ENCODE results near the gene YY1.
"Not testable (repeated sequence)": the region's sequence is repeated elsewhere in the genome, so short reads cannot be mapped to it uniquely, and the experiment has no call there.

YY1 gene

GRCh38 chr14:100246809-100247428, 8.0 kb downstream of the YY1 start:
- peak in 1 of 2 donors; percentile 30 for DNase-seq

GRCh38 chr14:100250732-100251465, 12.0 kb downstream of the YY1 start:
- DNase-seq = no peak

GRCh38 chr14:100252684-100253083, 13.7 kb downstream of the YY1 start:
- no peak for DNase-seq

DNA sequence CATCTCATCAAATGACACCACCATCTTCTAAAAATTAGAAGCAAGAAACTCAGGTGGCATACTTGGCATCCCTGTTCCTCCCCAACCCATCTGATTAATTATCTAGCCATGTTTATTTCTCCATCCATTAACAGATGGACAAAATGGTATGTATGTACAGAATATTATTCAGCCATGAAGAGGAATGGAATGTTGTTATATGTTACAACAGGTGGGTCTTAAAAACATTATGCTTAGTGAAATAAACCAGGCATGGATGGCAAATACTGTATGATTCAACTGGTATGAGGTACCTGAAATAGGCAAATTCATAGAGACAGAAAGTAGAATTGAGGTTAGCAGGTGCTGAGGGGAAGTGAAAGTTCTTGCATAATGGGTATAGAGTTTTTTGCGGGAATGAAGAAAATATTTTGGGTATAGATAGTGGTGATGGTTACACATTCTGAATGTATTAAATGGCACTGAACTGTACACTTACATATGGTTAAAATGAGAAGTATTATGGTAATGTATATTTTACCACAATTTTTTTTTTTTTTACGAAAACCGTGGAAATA, 17.5 kb downstream of the YY1 start:
- no peak for DNase-seq

DNA sequence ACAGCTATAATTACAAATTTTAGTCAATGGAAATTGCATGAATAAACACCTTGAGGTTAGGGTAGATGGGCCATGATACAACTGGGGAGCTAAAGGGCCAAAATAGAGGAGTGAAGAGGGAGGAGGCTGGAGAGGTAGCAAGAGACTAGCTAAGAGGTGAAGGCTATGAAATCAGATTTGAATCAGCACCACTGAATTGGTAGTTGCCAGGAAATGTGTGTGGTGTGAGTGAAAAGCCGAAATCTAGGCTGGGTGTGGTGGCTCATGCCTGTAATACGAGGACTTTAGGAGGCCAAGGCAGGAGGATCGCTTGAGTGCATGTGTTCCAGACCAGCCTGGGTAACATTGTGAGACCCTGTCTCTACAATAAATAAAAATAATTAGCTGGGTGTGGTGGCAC, 22.7 kb downstream of the YY1 start:
- DNase-seq = no peak

DNA sequence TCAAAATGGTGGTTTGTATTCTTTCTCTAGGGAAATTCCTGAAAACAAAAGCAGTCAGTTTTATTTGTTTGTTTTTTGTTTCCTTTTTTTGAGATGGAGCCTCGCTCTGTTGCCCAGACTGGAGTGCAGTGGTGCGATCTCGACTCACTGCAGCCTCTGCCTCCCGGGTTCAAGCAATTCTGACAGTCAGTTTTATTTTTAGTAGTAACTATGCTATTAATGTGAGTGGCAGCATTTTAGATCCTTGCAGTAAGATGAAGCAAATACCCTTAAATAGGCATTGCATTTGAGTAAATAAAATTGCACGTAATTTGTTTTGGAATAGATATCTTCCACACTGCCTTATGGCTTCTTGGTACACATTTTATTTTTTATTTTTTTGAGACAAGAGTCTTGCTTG, 23.6 kb downstream of the YY1 start:
- DNase-seq = no peak

DNA sequence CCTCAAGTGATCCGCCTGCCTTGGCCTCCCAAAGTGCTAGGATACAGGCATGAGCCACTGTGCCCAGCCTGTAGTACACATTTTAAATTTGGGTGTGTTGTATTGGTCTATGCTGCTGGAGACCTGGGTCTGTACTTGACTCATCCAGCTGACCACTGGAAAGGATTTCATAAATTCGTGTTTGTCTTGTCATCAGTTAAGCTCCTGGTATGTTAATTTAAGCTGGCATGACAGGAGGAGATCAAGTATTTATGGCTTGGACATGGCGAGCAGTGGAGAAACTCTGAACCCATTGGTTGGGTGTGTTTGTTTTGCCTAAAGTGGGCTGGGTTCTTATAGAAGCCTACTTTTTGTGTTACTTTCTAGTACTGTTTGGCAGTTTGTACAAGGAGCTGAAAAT, 24.2 kb downstream of the YY1 start:
- DNase-seq = no peak

DNA sequence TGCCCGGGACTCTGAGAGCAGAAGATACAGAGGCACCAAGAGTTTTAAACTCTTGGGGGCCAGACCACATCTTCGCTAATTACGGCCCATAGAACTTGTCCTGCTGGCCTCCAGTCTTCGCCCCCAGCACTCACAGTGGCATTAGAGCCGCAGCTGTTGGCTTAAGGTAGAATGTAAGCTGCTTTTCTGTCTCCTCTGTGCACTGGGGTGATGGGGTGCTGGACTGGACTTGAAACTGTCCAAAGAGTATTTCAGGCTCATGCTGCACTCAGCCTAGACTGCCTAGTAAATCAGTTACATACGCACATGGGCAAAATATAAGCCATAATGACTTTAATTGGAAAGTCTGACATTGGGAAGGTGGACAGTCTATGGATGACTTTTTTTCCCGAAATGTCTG, 29.0 kb downstream of the YY1 start:
- no peak for DNase-seq

GRCh38 chr14:100268591-100269207, 29.8 kb downstream of the YY1 start:
- no peak for DNase-seq

DNA sequence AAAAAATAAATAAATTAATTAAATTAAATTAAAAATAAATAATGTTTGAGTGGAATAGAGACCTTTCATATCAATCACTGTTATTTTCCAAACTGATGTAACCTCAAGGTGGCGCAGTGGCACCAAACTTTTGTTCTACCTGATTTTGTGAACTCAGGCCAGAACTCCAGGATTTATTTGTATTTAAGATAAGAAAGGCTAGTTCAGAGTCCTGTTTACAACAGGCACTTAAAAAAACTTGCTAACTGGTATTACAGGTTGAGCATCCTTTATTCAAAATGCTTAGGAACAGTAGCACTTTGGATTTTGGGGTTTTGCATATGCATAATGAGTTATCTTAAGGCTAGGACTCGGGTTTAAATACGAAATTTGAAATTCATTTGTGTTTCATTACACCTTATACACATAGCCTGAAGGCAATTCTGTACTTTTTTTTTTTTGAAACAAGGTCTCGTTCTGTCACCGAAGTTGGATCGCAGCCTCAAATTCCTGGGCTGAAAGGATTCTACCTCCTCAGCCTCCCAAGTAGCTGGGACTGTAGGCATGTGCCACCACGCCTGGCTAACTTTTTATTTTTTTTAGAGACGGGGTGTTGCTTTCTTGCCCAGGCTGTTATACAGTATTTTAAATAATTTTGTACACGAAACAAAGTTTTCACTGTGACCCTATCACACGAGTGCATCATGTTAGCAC, 32.4 kb downstream of the YY1 start:
- no peak for DNase-seq

GRCh38 chr14:100274250-100274649, 35.3 kb downstream of the YY1 start:
- DNase-seq = no peak

GRCh38 chr14:100275214-100275613, 36.3 kb downstream of the YY1 start:
- DNase-seq = no peak

DNA sequence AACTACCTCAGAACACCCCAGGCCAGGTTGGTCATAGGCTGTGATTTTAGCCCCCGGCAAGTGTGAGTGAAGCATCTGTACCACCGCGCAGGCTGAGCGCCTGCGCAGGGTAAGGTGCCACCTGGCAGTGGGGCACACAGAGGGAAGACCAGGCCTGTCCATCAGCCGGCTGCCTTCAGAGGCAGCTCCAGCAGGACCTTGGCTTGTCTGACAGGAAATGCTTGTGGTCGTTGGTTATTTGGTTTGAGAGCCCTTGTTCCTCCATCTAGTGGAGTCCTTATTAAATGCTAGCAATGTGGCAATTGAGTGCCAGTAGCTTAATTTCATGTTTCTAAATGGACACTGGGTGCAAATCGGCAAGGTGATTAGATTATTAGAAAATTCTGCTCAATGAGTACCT, 39.8 kb downstream of the YY1 start:
- DNase-seq = no peak

GRCh38 chr14:100279133-100279532, 40.2 kb downstream of the YY1 start:
- DNase-seq = no peak

DNA sequence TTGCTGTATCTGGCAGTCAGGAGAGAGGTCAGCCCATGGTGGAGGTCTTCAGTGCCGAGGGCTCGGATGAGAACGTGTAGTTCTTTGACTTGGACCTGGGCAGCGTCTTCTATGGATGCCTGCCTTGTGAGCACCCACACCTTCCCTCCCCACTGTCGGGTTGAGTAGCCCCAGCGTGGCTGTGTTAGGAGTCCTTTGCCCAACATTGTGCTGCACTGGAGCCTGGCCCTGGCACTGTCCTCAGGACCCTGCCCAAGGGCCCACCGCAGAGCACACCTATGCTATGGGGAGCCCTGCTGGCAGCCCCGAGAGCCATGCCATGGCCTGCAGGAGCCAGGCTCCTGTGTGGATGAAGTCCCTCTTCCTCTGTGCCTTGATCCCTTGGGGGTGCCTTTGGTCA, 40.6 kb downstream of the YY1 start:
- no peak for DNase-seq

GRCh38 chr14:100281286-100282082, 42.5 kb downstream of the YY1 start:
- DNase-seq = no peak

DNA sequence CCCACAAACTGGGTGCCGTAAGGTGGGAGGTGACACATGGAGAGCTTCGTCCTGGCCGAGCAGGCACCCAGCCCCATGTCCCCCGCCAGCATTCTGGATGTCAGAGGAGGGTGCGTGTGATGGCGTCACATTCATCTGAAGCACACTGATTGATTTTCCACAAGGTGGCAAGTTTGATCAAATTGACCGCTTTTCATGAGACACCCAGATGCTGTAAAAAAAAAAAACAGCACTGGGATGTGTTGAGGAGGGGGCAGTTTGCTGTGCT, 43.1 kb downstream of the YY1 start:
- no peak for DNase-seq

DNA sequence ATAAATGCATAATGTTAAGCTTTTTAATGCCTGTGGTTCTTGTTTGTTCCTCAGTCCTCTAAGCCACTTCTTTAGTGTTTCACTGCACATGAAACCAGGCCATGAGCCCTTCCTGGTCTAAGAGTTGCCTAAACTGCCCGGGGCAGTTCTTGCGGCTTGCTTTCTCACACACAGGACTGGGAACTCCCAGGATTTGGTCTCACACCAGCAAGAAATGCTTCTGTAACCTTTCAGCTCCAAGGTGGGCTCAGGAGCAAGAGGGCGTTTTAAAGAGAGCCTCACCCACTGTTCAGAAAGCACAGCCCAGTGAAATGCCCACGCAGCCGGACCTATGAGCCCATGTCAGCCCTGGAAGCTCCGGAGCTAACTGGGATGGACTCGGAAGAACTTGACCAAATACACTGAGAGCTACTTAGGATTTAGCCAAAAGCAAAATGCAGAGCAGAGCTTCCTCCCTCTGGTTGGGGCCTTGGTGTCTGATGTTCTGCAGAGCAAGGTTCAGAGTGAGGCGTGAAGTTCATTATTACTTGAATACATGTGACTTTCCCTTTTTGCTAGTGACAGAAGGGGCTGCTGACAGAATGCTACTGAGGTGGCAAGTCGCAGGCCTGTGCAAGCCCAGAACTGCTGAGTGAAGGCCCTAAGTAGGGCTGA, 43.9 kb downstream of the YY1 start:
- no peak for DNase-seq

DNA sequence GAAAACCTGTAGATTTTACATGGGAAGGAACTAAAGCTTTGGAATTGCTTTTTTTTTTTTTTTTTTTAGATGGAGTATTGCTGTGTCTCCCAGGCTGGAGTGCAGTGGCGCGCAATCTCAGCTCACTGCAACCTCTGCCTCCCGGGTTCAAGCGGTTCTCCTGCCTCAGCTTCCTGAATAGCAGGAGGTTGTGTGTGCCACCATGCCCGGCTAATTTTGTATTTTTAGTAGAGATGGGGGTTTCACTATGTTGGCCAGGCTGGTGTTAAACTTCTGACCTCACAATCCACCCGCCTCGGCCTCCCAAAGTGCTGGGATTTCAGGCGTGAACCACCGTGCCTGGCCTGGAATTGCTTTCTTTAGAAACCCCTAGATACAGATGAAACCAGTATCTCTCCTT, 44.5 kb downstream of the YY1 start:
- not testable (repeated sequence) for DNase-seq

GRCh38 chr14:100283984-100284881, 45.3 kb downstream of the YY1 start:
- no peak for DNase-seq
